H1 (cell line): ENCODE data around the gene SYNJ2. TPM values are rescaled to one million over a fixed set of nuclear protein-coding genes. Genes with fewer than 3 reads are reported as not detected.

ENCODE experiments used
- BACH1 ChIP-seq: IDR thresholded peaks from 2 replicates; pipeline ENCODE4 v1.6.1; 2012; ENCODE audit warnings: low read length, improper control_type of control experiment
- CBX8 ChIP-seq: fragments of 300-800, 300-1000 bp; sonication (generic); IDR thresholded peaks from 2 replicates; pipeline ENCODE4 v1.7.1; 2016; ENCODE audit warnings: low read depth, low read length, borderline replicate concordance
- CREB1 ChIP-seq: IDR thresholded peaks from 2 replicates; pipeline ENCODE4 v1.6.1; 2012; ENCODE audit warnings: inconsistent platforms
- CTCF ChIP-seq, 3 experiments: IDR thresholded peaks; 1 replicate in 2 of 3; 2 replicates in 1 of 3; pipeline versions ENCODE4 v1.5.1 to v1.6.1; 2011; ENCODE audit warnings: low read length in 3 of 3, mild to moderate bottlenecking in 3 of 3, inconsistent platforms in 2 of 3, low read depth in 1 of 3, moderate library complexity in 1 of 3; ENCODE audit not compliant: insufficient read depth in 1 of 3; ENCODE audit errors: control extremely low read depth in 1 of 3
- EGR1 ChIP-seq: IDR thresholded peaks from 2 replicates; pipeline ENCODE4 v1.6.1; 2011; ENCODE audit warnings: low read depth, low read length, borderline replicate concordance
- FOSL1 ChIP-seq: IDR thresholded peaks from 2 replicates; pipeline ENCODE4 v1.6.1; 2011; ENCODE audit warnings: mild to moderate bottlenecking, low read depth, low read length, moderate library complexity; ENCODE audit not compliant: insufficient read depth
- GTF2F1 ChIP-seq: IDR thresholded peaks from 2 replicates; pipeline ENCODE4 v1.6.1; 2012; ENCODE audit warnings: low read depth, low read length, improper control_type of control experiment, borderline replicate concordance
- HDAC2 ChIP-seq, 2 experiments: fragments of 300-600 bp in 1 of 2; sonication (generic) in 1 of 2; IDR thresholded peaks; 2 replicates each; pipeline ENCODE4 v1.6.1; 2011 to 2012; ENCODE audit warnings: low read depth in 2 of 2, low read length in 2 of 2, mild to moderate bottlenecking in 2 of 2, moderate library complexity in 2 of 2, borderline replicate concordance in 1 of 2, inconsistent platforms in 1 of 2
- JUN ChIP-seq: IDR thresholded peaks from 2 replicates; pipeline ENCODE4 v1.6.1; 2011; ENCODE audit warnings: low read depth, mild to moderate bottlenecking, improper control_type of control experiment, low read length
- KDM4A ChIP-seq: IDR thresholded peaks from one replicate; pipeline ENCODE4 v1.7.1; 2012; ENCODE audit warnings: low read depth, mild to moderate bottlenecking, moderate library complexity, low read length, inconsistent platforms; ENCODE audit not compliant: severe bottlenecking
- RAD21 ChIP-seq, 2 experiments: IDR thresholded peaks in 1 of 2; conservative IDR thresholded peaks in 1 of 2; 2 replicates each; pipeline ENCODE4 v1.6.1; 2011; ENCODE audit warnings: low read depth in 2 of 2, low read length in 2 of 2, improper control_type of control experiment in 1 of 2, inconsistent platforms in 1 of 2, mild to moderate bottlenecking in 1 of 2, moderate library complexity in 1 of 2
- RBBP5 ChIP-seq: IDR thresholded peaks from 2 replicates; pipeline ENCODE4 v1.7.1; 2012; ENCODE audit warnings: low read depth, mild to moderate bottlenecking, inconsistent platforms, low read length, moderate library complexity, borderline replicate concordance
- SIN3A ChIP-seq, 2 experiments: IDR thresholded peaks in 1 of 2; conservative IDR thresholded peaks in 1 of 2; 2 replicates each; pipeline ENCODE4 v1.6.1; 2011 to 2012; ENCODE audit warnings: low read length in 2 of 2, improper control_type of control experiment in 1 of 2, low read depth in 1 of 2, mild to moderate bottlenecking in 1 of 2
- SIX5 ChIP-seq: IDR thresholded peaks from 2 replicates; pipeline ENCODE4 v1.6.1; 2011; ENCODE audit warnings: mild to moderate bottlenecking, low read depth, low read length
- SP2 ChIP-seq: IDR thresholded peaks from 2 replicates; pipeline ENCODE4 v1.6.1; 2012; ENCODE audit warnings: mild to moderate bottlenecking, low read length, inconsistent platforms
- SRF ChIP-seq: IDR thresholded peaks from 2 replicates; pipeline ENCODE4 v1.6.1; 2011; ENCODE audit warnings: mild to moderate bottlenecking, low read depth, low read length, moderate library complexity
- SUZ12 ChIP-seq: fragments of 200-600 bp; sonication (generic); IDR thresholded peaks from 2 replicates; pipeline ENCODE4 v1.6.1; 2012; ENCODE audit warnings: mild to moderate bottlenecking, inconsistent platforms, low read length, moderate library complexity, mixed read lengths
- TAF7 ChIP-seq: optimal IDR thresholded peaks from 2 replicates; pipeline ENCODE3; 2011; ENCODE audit warnings: low read depth, mild to moderate bottlenecking, inconsistent platforms, low read length, moderate library complexity, borderline replicate concordance
- TBP ChIP-seq: IDR thresholded peaks from 2 replicates; pipeline ENCODE4 v1.6.1; 2011; ENCODE audit warnings: low read depth, low read length, improper control_type of control experiment
- TEAD4 ChIP-seq: IDR thresholded peaks from 2 replicates; pipeline ENCODE4 v1.6.1; 2012; ENCODE audit warnings: low read depth, low read length, inconsistent platforms, mixed read lengths
- ZNF274 ChIP-seq: IDR thresholded peaks from 2 replicates; pipeline ENCODE4 v1.7.0; 2012; ENCODE audit warnings: low read length, borderline replicate concordance; ENCODE audit errors: extremely low read depth
- polyA plus RNA-seq, 7 experiments: library from polyadenylated mRNA; depleted of rRNA in 3 of 7; stranded (reverse) in 5 of 7; unstranded in 2 of 7; fragments of >200 nt in 5 of 7; fragments of 200-250 nt in 2 of 7; gene quantifications; 1 replicate in 5 of 7; 2 replicates in 1 of 7; 4 replicates in 1 of 7; pipeline versions ENCODE4 v1.2.1 to v1.2.3, GENCODE V29; 2011 to 2013; ENCODE audit warnings: missing spikeins in 2 of 7, mixed read lengths in 2 of 7
- total RNA-seq: library from RNA; stranded (reverse); fragmentation: NEBNext Ultra II Directional; extraction: Animal tissue kit (Norgen Biotek cat#: 25700); gene quantifications from 2 replicates; pipeline ENCODE4 v1.2.1, GENCODE V29; 2021

Gene SYNJ2
- total and polyA plus RNA-seq, 2 of the 8 experiments (the other 6 are each of a cell fraction or from before 2014, with no cell fraction given) = 3.7 to 13.9 TPM

GRCh38 chr6:157981395-157982101 is at the start of gene SYNJ2 (continued):
- TF ChIP-seq CREB1 (peak; percentile 29; the same call in 1 of the 2 replicates), SUZ12 (0 out of 2 replicates have a peak, but pooled peaks have one; percentile 12), BACH1 (peak; percentile 60; the same call in 1 of the 2 replicates), TEAD4 (peak; percentile 79; the same call in 1 of the 2 replicates), RBBP5 (peak; percentile 82), JUN (no peak), HDAC2 (IDR thresholded peaks at IDR 0.05; ENCODE audit: borderline replicate concordance in 1 of 2, low read depth in 2 of 2, low read length in 2 of 2) (0 out of 4 replicates have a peak, but pooled peaks have one; percentile 31 to 60), EGR1 (peak; percentile 74; the same call in 1 of the 2 replicates), SP2 (no peak), TAF7 (peak; percentile 19), FOSL1 (no peak), GTF2F1 (no peak), KDM4A (peak; percentile 60), CBX8 (no peak), RAD21 (IDR thresholded peaks at IDR 0.05 in 1 of 2, conservative IDR thresholded peaks at IDR 0.05 in 1 of 2; ENCODE audit: low read depth in 2 of 2, low read length in 2 of 2) (peak; percentile 13 to 21; a peak in 2 of 4 replicates), SRF (peak; percentile 97), ZNF274 (no peak), SIN3A (conservative IDR thresholded peaks at IDR 0.05 in 1 of 2, IDR thresholded peaks at IDR 0.05 in 1 of 2; ENCODE audit: low read depth in 1 of 2, low read length in 2 of 2) (no peak; a peak in 1 of 4 replicates), TBP (no peak), SIX5 (no peak), CTCF (IDR thresholded peaks at IDR 0.05; ENCODE audit: control extremely low read depth in 1 of 3, insufficient read depth in 1 of 3, low read depth in 1 of 3, low read length in 3 of 3) (peak in 2 of 3 experiments; percentile 40 to 44; a peak in 3 of 4 replicates)
